Liver (tissue), 3 donors: ENCODE measurements around the gene ABLIM1.

ENCODE experiments used
- FOXA1 ChIP-seq: IDR thresholded peaks from 2 replicates; pipeline ENCODE4 v1.6.1; 2016; ENCODE audit warnings: antibody characterized with exemption
- FOXA2 ChIP-seq: IDR thresholded peaks from 2 replicates; pipeline ENCODE4 v1.6.1; 2016; ENCODE audit warnings: antibody characterized with exemption
- JUND ChIP-seq, 2 donors: IDR thresholded peaks; 2 replicates each; pipeline ENCODE4 v1.6.1; 2016; ENCODE audit warnings: antibody characterized with exemption in 2 of 2
- RXRA ChIP-seq, 2 donors: IDR thresholded peaks; 2 replicates each; pipeline ENCODE4 v1.6.1; 2017 to 2018; ENCODE audit warnings: antibody characterized with exemption in 2 of 2, mild to moderate bottlenecking in 1 of 2
- TAF1 ChIP-seq: conservative IDR thresholded peaks from 2 replicates; pipeline ENCODE4 v1.6.1; 2016; ENCODE audit warnings: antibody characterized with exemption, mild to moderate bottlenecking
- YY1 ChIP-seq: IDR thresholded peaks from 2 replicates; pipeline ENCODE4 v1.6.1; 2016; ENCODE audit warnings: antibody characterized with exemption, mild to moderate bottlenecking
- TF ChIP-seq, protein P1 (sequence below): fragments of 150-350 bp; IDR thresholded peaks from 2 replicates; pipeline ENCODE4 v1.5.1; 2017; ENCODE audit warnings: improper control_type of control experiment, low read depth, low read length; ENCODE audit not compliant: missing input control
- TF ChIP-seq, protein P2 (sequence below): IDR thresholded peaks from 2 replicates; pipeline ENCODE4 v1.6.1; 2016; ENCODE audit warnings: antibody characterized with exemption
- TF ChIP-seq, protein P3 (sequence below): IDR thresholded peaks from 2 replicates; pipeline ENCODE4 v1.6.1; 2016; ENCODE audit warnings: antibody characterized with exemption
- donor health status: healthy.
- donor health status: healthy.

DNA sequence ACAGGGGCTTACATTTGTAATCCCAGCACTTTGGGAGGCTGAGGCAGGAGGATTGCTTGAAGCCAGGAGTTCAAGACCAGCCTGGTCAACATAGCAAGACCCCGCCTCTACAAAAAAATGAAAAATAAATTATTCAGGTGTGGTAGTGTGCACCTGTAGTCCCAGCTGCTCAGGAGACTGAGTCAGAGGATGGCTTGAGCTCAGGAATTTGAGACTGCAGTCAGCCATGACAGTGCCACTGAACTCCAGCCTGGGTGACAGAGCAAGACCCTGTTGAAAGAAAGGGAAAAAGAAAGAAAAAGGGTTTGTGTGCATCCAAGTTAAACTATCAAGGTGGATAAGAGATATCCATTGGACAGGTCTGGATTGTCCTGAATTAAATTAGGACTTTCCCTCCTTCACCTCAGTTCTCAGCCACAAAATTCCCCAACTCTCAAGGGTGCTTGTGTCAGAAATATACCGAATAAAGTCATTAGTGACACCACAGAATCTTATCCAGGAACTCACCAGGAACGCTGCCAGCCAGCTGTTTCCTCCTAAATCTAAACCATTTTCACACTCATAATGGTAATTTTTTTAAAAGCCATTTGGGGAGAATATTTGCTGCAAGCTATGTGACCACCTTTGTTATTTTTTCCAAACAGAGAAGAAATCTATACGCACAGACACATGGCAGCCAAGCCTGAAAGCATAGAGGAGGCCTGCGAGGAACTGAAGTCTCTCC is 265.8 kb downstream of the ABLIM1 start:
- TF ChIP-seq, protein P1, sequence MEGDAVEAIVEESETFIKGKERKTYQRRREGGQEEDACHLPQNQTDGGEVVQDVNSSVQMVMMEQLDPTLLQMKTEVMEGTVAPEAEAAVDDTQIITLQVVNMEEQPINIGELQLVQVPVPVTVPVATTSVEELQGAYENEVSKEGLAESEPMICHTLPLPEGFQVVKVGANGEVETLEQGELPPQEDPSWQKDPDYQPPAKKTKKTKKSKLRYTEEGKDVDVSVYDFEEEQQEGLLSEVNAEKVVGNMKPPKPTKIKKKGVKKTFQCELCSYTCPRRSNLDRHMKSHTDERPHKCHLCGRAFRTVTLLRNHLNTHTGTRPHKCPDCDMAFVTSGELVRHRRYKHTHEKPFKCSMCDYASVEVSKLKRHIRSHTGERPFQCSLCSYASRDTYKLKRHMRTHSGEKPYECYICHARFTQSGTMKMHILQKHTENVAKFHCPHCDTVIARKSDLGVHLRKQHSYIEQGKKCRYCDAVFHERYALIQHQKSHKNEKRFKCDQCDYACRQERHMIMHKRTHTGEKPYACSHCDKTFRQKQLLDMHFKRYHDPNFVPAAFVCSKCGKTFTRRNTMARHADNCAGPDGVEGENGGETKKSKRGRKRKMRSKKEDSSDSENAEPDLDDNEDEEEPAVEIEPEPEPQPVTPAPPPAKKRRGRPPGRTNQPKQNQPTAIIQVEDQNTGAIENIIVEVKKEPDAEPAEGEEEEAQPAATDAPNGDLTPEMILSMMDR: no peak
- TF ChIP-seq TAF1 (no peak), JUND (IDR thresholded peaks at IDR 0.05) (no peak), RXRA (IDR thresholded peaks at IDR 0.05) (no peak), FOXA1 (no peak), FOXA2 (no peak), YY1 (no peak)
- TF ChIP-seq, protein P2, sequence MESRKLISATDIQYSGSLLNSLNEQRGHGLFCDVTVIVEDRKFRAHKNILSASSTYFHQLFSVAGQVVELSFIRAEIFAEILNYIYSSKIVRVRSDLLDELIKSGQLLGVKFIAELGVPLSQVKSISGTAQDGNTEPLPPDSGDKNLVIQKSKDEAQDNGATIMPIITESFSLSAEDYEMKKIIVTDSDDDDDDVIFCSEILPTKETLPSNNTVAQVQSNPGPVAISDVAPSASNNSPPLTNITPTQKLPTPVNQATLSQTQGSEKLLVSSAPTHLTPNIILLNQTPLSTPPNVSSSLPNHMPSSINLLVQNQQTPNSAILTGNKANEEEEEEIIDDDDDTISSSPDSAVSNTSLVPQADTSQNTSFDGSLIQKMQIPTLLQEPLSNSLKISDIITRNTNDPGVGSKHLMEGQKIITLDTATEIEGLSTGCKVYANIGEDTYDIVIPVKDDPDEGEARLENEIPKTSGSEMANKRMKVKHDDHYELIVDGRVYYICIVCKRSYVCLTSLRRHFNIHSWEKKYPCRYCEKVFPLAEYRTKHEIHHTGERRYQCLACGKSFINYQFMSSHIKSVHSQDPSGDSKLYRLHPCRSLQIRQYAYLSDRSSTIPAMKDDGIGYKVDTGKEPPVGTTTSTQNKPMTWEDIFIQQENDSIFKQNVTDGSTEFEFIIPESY: no peak
- TF ChIP-seq, protein P3, sequence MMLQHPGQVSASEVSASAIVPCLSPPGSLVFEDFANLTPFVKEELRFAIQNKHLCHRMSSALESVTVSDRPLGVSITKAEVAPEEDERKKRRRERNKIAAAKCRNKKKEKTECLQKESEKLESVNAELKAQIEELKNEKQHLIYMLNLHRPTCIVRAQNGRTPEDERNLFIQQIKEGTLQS: no peak
